ENCODE data around the gene PTCH1.

- TF ChIP-seq CTCF (IDR thresholded peaks at IDR 0.05) (no peak), POLR2AphosphoS5 (IDR thresholded peaks at IDR 0.05) (no peak)
Measured at GRCh38 chr9:95440447-95440846, 76.3 kb downstream of the PTCH1 start.
